ENCODE data around the gene CRELD1.
"Not testable (repeated sequence)": the region's sequence is repeated elsewhere in the genome, so short reads cannot be mapped to it uniquely, and the experiment has no call there.

The CRELD1 gene

DNA sequence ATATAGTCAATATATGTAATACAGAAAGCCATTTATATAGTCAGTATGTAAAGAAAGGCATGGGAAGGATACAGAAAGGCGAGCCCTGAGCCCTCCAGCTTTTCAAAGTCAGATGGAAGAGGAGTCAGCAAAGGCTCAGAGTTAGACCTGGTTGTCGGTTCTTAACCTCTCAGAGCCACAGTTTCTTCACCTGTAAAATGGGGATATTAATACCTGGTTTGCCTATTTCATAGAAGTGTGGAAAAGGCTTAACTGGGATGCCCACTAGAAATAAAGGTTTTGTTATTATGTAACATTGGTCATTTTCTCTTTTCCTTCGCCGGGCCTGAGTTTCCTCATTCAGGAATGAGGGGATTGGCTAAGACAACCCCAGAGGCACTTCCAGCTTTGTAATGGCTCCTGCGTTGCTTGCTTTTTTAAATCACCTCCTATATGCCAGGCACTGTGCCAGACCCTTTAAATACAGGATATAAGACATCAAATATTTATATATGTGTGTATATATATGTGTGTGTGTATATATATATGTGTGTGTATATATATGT lies 2.4 kb downstream of the CRELD1 start:
- DNase-seq = no peak

- no peak for DNase-seq
Measured at GRCh38 chr3:9937486-9938238, 4.0 kb downstream of the CRELD1 start.

- no peak for DNase-seq
Measured at GRCh38 chr3:9938966-9939365, 5.3 kb downstream of the CRELD1 start.

- not testable (repeated sequence) for DNase-seq
Measured at GRCh38 chr3:9939906-9940305, 6.3 kb downstream of the CRELD1 start.

GRCh38 chr3:9940746-9941145 lies 7.1 kb downstream of the CRELD1 start:
- no peak for DNase-seq

DNA sequence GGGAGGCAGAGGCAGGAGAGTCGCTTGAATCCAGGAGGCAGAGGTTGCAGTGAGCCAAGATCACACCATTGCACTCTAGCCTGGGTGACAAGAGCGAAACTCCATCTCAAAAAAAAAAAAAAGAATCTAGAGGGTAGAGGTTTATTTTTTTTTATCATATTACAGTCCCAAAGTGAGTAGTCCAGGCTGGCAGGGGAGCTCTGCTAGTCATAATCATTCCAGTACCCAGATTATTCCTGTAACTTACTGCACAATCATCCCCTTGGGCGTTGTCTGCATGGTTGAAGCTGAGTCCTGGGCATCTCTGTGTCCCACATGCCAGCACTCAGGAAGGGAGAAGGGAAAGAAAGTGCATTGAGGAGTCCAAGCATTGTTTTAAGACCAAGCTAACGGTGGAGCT lies 8.5 kb downstream of the CRELD1 start:
- no peak for DNase-seq

- DNase-seq = no peak
Measured at GRCh38 chr3:9942934-9943690, 9.5 kb downstream of the CRELD1 start.

DNA sequence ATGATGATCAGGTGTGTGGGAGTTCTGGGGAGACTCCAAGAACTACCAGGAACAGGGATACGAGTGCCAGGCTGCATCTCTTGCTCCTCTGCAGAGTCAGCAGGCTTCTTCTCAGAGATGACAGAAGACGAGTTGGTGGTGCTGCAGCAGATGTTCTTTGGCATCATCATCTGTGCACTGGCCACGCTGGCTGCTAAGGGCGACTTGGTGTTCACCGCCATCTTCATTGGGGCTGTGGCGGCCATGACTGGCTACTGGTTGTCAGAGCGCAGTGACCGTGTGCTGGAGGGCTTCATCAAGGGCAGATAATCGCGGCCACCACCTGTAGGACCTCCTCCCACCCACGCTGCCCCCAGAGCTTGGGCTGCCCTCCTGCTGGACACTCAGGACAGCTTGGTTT lies 10.6 kb downstream of the CRELD1 start:
- DNase-seq = no peak

GRCh38 chr3:9945358-9945757 lies 11.7 kb downstream of the CRELD1 start:
- no peak for DNase-seq

GRCh38 chr3:9946112-9947024 lies 12.7 kb downstream of the CRELD1 start:
- DNase-seq = peak; percentile 35 to 70 (median 62)

DNA sequence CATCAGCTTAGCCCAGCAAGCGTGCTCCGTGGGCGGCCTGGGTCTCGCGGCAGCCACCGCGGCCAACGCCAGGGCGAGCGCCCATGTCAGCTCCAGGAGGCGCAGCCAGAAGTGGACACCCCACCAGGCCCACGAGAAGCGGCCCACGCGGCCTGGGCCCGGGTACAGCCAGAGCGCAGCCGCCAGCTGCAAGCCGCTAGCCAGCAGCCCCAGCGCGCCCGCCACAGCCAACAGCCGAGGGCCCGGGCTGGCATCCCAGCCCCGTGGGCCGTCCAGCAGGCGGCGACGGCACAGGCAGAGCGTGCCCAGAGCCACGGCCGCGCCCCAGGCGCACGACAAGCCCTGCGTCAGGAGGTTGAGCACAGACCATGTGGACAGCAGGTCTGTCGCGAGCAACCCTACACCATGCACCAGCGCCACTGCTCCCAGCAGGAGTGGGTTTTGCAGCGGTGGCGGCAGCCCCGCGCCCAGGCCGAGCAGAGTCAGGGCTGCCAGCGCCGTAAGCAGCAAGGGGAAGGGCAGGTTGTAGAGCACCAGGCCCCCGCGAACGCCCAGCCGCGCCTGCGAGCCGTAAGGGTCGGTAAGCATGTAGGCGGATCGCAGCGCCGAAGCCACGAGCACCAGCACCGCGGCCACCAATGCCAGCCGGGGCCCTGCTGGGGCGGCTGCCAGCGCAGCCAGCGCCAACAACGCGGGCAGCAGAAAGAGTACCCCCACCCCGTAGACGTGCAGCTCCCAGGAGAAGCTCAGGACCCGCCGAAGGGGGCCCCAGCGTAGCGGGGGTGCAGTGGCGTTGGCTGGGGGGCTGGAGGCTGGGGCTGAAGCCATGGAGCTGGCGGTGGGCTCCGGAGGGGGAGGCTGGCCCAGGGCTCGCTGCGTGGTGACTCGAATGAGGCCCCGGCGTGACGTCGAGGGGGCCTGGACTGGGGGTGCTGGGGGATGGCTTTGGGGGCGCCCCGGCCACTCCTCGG lies 13.7 kb downstream of the CRELD1 start:
- DNase-seq = no peak

- DNase-seq = no peak
Measured at GRCh38 chr3:9948586-9948985, 15.0 kb downstream of the CRELD1 start.

DNA sequence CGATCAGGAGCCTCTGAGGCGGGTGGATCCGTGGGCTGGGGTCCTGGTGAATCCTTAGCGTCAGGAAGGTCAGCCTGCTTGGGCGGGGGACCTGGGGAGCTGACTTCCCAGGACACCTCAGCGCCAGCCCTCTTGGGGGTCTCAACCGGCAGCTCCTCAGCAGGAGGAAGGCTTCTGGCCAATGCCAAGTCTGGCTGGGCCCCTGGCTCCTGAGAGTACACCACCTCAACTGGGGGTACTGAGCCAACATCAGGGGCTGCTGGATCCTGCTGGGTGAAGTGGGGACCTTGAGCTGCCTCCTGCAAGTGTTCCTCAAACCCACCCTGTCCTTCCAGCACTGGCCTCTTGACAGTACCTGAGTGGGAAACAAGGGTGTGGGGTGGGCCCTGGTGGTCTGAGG lies 15.5 kb downstream of the CRELD1 start:
- no peak for DNase-seq

- no peak for DNase-seq
Measured at GRCh38 chr3:9949626-9950025, 16.0 kb downstream of the CRELD1 start.

GRCh38 chr3:9951126-9951525 lies 17.5 kb downstream of the CRELD1 start:
- DNase-seq = no peak

- DNase-seq = no peak
Measured at GRCh38 chr3:9951598-9951961, 17.9 kb downstream of the CRELD1 start.

- peak; percentile 24 to 41 (median 36) for DNase-seq
Measured at GRCh38 chr3:9951962-9952805, 18.6 kb downstream of the CRELD1 start, which contains the start of gene PRRT3. PRRT3 (minus strand) TSS chr3:9952408; CDS start chr3:9950115, 2,293 bp downstream.

DNA sequence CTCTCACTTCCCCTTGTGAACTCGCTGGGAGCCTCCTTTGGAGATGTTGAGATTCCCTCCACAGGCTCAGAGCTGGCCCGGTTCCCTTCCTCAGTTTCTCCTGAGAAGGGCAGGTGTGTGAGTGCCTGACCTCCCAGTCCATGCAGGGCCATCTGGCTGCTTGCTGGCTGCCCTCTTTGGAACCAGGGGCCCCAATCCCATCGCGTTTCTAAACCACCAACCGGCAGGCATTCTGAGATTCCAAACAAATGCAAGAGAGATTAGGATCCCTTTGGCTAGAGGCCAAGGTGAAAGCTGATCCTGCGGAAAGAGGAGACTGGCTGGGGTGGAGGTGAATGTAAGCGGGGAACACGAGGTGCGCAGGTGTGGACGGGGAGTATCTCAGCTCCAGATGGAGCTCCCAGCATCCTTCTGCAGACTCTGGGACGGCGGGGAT lies 21.5 kb downstream of the CRELD1 start:
- DNase-seq = no peak

GRCh38 chr3:9955611-9956352 lies 22.1 kb downstream of the CRELD1 start:
- DNase-seq = no peak

DNA sequence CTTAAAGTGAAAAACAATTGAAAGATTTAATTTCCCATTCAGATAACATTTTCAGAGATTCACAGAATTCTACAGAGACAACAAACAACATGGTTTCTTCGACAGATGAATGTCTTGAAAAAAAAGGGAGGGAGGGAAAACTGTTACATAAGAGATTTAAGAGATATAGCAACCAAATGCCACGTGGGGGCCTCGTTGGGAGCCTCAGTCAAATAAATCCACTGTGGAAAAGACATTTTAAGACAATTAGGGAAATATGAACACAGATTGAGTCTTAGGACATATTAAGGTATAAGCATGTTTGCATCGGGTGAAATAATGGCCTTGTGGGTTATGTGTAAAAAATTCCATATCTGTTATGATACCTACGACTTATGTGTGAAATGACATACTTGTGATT lies 23.6 kb downstream of the CRELD1 start:
- no peak for DNase-seq

Data from activated CD4-positive, CD25-positive, alpha-beta regulatory T cell (primary cell).